NCI-H1048 (cell line): ENCODE results near the gene CABLES1.

Experiments used
- DNase-seq: peaks from one replicate; lab custom pipeline; 2025; lab: John Stamatoyannopoulos, UW

The CABLES1 gene

DNA sequence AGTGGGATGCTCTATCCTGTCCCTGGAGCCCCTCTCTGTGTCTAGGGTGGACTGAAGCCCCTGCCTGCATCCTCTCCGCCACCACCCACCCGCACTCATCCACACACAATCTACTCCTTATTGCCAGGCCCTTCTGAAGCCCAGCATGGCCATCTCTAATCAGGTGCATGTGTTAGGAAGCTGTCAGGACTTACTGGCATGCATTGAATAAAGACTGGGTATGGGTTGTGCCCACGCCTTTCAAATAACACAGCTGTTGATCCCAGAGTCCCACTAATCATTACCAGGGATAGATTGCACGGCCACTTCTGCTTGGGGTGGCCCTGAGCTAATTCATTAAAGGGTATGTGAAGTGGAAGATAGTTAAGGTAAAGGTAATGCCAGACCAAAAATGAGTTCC, 88.4 kb downstream of the CABLES1 start:
- DNase-seq, result no peak

DNA sequence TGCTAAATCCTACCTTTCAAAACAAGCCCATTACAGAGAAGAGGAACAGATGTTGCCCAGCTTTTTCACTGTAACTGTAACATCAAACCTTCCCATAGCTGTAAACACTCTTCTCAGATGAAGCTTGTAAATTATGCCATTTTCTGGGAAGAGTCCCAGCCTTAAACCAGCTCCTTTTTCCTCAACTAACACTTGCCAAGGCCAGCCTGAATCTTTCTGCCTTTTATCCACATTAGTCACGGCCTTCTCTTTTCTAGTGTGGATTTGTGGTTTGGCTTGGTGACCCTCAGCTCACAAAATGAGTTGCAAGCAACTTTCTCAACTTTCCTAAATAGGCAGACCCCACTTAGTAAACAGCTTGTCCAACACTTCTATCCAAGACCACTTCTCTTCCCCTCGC, 90.2 kb downstream of the CABLES1 start:
- DNase-seq, result no peak

DNA sequence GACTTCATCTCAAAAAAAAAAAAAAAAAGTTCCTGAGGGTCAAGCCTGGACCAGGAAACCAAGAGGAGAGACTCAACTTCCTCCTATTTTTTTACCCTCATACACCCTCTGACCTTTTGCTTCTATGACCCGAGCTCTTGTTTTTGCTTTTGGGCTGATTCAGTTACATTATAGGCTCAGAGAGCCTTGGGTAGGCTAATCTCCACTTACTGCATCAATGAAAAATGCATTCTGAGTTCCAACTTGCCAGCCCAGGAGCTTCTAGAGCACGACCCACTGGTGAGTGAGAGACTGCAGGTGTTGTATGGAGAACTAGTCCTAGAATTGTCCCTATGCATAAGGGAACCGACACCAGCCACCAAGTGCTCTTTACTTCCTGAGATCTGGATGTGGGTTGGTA, 91.1 kb downstream of the CABLES1 start:
- no peak for DNase-seq

DNA sequence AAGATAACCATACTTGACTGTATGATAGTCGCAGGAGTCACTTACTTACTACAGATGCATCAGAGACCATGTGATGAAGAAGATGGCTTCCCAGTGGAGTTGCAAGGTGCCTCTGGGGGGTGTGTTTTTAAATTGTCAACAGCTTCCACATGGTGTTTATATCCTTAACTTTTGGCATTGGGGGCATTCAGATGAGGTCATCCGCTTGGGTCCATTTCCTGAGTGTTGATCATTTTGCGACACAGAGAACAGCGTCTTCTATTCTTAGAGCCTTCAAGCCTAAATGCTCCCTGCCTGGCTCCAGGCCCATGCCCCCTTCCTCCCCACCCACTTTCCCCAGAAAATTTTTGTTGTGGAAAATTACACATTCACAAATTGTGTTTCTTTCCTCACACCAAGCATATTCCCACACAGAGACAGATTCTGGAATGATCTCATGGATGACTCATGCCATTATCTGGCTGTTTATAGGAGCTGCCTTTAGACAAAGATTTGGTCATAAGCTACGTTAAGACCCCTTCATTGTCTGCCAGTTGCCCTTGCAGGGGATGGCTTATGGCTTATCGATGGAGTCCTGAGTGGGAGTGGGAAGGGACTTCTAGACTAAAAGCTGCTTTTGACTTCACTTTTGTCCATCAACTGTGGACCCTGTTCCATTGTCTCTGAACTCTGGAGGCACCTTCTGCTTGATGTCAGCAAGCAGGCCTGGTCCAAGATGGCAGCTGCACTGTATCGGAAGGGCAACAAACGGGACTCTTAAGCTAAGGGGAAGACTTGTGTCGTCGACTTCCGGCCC, 91.8 kb downstream of the CABLES1 start:
- DNase-seq, result no peak

DNA sequence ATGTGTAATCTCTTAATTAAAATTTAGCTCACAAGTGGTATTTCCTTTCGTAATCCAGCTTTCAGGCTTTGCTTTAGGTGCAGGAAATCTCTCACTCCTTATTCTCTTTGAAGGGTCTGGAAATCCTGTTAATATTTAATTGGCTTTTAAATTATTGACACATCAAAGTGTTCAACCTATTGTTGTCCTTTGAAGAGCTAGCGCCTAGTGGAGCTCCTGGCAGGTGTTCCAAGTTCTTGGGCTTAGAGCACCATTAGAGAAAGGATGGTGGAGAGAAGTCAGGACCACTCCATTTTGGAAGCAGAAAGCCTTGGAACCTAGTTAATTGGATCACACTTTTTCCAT, 92.4 kb downstream of the CABLES1 start:
- DNase-seq, result no peak

DNA sequence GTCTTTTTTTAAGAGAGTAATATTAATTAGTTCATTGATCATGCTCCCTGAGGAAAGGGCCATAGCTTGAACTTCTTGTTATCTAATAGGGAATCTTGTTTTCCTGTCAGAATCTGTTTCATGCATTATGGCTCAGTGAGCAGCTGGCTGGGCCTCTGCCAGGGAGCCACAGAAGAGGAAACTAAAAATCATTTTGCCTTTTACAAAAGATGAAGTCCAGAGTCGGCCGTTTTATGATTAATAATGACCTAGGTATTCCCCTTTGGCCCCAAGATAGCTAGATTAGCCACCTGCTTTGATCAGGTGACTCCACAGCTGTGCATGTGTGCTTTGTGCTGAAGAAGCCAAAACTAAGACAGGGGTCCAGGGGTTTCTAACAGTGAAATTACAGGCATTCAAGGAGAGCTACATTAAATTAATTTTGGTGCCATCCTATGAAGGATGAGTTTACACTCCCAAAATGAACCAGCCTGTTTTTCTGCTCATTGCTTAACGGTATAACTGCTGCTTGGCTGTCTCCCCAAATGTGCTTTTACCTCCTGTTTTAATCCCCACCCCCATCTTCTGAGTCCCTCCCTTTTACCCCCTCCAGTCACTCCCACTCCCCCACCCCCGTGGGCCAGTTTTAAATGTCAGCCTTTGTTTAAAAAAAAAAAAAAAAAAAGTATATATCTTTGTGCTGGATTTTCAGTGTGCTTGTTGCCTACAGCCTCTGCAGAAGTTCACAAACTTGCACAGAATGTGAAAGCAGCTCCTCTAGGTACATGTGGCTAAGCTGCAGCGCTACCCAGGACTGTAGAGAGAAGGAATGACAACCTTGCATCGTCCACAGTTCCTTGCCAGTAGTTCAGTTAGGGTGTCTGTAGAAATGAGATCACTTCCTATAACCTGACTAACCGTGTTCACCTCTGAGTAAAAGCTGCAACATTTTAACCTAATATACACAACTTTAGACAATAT, 93.1 kb downstream of the CABLES1 start:
- DNase-seq, result no peak

DNA sequence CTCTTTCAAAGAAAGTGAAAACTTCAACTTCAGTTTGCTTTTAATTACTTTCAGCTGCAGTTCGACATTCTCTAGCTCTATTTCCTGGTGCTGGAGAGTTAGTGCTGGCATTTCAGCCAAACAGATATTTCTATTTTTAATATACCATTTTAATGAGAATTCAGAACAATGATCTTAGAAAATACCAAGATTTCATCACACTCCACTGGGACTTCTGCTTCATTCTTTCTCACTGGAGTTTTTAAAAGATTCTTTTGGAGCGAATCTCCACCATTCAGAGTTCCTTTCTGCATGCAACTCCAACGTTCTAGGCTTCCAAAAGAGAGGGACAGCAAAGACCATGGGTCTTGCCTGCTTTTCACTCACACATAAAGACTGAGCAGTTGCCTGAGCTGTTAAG, 94.2 kb downstream of the CABLES1 start:
- DNase-seq, result no peak

DNA sequence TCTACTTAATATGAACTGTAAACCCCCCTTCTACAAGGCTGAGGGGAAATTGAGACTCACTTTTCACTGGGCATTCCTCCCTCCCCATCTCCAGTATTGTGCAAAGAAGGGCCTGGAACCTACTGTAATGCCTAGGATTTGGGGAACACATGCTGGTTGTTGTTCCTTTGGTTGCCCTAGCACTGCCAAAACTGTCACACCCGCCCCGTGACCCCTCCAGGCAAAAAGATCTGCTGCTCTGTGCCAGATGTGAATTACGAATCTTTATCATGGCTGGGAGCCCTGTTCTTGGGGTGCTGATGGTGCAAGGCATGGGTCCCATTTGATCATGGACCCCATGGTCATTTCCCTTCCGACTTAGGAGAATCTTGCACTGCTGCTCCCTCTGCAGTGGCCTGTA, 95.4 kb downstream of the CABLES1 start:
- no peak for DNase-seq

DNA sequence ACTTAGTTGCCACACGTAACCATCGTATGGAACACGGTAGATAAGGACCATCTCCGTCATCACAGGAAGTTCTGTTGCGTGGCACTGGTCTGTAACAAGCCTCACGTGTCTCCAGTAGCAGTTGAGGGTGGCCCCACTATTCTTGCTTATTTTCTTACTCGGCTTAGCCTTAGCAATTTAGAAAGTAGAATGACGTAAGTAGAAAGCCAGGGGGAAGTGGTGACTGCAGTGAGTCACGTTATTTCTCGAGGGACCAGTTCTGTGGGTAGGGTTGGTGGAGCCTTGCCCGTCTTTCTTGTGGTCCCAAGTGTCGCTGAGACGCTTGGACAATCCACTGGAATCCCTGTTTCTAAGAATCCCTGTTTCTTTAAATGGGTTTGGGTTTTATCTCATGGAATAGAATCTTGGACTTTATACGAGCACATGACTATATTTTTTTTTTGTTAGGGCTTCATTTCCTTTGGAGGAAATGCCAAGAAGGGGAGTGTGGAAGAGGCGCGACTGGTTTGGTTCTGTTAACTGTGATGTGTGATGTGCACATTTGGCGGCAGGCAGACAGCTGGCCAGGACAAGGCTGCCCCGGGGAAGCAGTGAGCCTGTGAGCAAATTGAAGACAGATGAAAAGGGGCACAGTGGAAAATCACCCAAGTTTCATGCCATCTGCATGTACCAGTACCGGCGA, 96.2 kb downstream of the CABLES1 start:
- DNase-seq, result no peak

DNA sequence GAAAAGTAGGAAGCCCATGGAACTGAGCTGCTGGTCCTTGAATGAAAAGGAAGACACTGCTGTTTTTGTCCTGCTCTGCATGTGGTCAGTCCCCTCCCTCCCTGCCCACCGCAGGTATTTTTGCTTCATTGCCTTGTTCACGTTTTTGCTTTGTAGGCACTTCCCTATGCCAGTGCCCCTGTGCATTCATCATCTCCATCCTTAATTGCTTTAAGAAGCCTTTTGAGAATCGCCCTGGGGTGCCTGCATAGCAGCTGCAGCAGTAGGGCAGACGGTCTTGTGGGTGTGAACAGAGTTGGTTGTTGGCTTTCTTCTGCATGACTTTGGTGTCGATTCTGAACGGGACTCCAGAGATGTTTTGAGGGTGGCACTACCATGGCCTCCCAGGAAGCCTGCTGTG, 97.0 kb downstream of the CABLES1 start:
- no peak for DNase-seq

DNA sequence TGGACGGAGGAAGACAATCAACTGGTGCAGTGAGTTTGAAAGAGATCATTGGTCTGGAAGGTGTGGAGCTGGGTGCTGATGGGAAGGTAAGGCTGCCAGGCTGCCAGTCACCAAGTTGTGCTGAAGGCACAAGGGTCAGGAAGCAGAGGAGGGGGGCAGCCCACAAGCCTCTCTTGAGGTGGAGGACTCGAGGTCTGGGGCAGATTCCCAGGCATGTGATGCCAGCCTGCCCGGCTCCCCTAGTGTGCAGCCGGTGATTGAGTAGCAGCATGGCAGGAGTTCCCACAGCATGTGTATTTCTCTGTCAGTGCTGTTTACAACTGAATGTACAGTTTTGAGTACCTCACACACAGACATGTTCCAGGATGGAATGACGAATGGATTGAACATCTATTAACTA, 99.3 kb downstream of the CABLES1 start:
- no peak for DNase-seq

DNA sequence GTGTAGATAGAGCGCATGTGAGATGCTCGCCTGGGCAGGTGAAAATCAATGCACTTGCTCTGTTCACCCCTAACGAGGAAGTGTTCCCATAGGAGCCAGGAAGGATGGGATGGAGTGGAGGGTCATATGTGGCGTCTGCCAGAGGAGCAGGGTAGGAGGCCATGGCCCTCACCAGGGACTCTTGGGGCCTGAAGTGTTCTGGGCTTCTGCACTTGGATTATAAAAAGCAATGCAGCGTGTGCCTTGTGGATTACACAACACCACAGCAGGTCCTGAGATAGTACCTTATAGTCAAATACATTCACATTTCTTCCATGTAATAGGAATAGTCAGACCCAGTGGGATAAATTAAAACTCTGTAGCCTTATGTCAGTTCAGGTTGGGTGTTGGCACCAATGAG, 100.1 kb downstream of the CABLES1 start:
- no peak for DNase-seq

DNA sequence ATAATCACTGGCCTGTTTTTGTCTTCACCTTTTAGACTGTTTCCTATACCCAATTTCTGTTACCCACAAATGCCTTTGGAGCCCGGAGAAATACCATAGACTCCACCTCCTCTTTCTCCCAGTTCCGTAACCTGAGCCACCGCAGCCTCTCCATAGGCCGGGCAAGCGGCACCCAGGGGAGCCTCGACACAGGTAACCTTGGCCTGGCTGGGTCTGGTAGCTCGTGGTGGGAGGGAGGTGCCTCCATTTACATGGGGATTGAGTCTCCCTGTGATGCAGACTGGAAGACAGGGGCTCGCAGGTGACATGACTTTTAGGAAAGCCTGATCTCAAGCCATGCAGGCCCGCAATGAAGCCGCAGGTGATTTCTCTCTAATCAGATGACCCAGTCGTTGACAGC, 100.6 kb downstream of the CABLES1 start:
- DNase-seq, result no peak

DNA sequence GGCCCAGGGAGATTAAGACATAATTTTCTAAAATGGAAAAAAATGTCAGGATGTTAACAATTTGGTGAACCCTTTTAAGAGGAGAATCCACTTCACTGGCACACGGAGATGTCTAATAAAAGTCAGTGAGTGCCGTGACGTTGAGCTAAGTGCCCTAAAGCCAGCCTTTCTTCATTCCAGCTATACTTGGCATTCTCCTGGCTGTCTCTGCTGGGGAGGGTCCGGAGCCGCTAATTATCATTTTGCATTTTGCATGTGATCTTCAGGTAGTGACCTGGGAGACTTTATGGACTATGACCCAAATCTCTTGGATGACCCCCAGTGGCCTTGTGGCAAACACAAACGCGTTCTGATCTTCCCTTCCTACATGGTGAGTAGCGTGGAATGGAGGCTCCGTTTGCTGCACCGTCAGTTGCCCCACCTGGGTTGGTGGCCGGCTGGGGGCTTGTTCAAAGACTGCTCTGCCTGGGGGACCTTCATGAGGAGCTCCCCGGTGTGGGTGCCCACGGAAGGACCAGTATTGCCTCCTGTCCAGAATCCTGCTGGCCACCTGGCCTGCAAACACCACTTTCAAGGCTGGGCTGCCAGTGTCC, 101.7 kb downstream of the CABLES1 start:
- DNase-seq, result no peak

DNA sequence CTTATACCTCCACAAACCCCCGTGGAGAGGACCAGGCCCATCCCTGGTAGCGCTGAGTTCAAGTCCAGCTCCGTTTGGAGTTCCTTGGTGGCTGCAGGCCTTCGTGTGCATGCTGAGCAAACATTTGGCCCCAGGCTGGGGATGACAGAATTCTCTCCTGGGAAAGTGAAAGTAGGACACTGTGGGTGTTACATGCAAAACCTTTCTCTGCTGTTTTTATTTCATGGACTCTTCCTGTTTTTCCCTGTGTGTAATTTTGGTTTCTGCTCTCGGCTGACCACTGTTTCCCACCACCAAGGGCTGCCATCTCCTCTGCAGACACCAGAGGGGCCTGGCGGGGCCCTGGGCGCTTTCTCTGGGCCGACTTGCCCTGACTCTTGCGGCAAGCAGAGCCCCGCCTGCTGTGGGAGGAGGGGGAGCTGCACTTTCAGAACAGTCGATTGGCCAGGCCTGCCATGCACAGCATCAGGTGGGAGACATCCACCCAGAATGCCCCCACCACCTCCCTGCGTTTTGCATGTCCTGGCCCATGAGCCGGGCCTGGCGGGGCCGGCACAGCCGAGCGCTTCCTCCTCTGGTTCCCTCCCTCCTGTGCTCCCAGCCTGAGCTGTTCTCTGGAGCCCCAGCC, 102.4 kb downstream of the CABLES1 start:
- no peak for DNase-seq

DNA sequence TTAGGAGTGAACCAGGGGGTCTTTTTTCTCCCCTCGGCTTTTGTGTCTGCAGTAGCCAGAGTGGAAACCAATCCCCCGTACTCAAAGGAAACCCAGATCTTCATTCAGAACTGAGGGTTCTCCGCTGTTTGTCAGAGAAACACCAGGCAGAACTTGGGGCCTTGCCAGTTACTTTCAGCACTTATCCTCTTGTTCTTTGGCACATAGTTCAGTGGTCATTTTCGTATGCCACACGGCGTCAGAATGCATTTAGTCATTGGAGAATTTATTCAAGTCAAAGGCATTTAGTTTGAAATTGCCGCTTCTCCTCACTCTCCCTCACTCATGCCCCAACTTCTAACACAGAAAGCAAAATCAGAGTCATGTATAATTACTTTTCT, 102.9 kb downstream of the CABLES1 start:
- DNase-seq, result no peak

DNA sequence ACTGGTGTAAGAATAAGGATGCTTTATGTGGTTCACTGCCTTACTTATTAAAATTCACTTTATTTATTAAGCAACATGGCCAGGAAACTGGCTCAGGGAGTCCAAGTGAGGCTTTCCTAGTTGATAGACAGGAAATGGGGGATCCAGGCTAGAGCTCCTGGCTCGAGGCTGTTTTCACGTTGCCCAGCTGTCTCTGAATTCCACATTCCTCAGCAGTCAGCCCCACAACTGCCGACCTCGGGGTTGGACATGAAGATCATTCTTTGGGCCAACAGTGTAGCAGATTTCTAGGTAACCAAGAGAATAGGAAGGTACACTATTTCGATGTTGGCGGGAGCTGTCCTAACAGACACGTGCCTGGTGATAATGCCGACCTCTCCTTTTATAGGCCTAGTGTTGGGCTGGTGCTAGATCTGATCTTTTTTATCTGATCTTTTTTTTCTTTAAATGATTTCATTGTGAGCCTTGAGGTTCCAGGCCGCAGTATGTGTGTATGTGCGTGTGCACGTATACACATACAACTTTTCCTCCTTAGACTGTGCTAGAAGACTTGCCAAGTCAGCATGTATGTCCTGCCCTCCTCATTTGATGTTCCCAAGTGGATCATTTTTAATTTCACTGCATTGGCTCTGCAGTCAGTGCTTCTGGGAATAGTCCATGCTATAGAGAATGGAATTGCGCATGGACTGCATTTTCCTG, 103.5 kb downstream of the CABLES1 start:
- no peak for DNase-seq

DNA sequence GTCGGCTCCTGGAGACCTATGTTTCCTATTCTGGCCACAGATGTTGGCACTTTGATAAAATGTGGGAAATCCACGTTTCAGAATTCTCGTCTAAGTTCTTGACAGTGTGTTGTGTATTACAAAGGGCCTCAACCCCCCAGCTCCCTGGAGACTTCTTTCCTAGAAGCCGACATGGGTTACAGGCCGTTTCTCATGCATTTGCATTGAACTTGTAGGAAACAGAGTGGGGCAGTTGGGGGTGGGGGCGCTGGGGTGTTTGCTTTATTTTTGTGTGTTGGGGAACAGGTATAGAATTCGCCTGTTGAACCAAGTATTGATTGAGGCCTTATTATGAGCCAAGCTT, 104.0 kb downstream of the CABLES1 start:
- DNase-seq, result no peak

DNA sequence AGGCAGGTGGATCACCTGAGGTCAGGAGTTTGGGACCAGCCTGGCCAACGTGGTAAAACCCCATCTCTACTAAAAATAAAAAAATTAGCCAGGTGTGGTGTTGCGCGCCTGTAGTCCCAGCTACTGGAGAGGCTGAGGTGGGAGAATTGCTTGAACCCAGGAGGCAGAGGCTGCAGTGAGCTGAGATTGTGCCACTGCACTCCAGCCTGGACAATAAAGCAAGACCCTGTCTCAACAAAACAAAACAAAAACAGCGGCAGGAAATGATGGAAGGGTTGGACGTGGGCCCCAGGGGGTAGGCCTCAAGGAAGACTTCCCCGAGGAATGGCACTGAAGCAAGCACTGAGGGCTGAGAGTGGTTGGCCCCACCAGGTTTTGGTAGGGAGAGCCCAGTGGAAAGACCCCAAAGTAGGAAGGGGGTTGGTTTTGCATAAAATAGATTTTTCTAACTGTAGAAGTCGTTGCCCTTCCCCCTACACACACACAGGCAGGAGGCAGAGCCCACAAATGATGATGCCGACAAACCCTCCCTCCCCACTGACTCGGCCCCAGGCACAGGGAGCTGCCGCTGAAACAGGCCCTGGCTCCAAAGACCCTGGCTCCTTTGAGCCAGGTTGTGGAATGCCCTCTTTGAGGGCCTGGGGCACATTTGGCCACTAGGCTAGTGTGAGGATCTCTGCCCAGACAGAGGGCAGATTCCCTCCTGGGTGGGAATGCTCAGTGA, 104.8 kb downstream of the CABLES1 start:
- no peak for DNase-seq

DNA sequence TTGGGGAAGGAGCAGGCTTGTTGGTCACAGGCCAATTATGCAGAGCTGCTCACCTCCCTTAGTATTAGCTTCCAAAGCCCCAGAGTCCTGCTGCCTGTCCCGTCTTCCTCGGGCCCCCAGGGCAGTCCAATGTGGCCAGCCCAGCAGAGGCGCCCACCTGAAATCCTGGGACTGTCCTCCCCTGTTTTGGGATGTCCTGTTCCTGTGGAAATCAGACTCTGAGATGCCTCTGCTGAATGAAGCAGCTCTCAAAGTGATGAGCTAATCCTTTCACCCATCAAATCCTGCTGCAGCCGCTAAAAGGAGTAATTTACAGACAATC, 105.3 kb downstream of the CABLES1 start:
- no peak for DNase-seq
